ENCODE results near the gene MOGAT3.

Gene MOGAT3

DNA sequence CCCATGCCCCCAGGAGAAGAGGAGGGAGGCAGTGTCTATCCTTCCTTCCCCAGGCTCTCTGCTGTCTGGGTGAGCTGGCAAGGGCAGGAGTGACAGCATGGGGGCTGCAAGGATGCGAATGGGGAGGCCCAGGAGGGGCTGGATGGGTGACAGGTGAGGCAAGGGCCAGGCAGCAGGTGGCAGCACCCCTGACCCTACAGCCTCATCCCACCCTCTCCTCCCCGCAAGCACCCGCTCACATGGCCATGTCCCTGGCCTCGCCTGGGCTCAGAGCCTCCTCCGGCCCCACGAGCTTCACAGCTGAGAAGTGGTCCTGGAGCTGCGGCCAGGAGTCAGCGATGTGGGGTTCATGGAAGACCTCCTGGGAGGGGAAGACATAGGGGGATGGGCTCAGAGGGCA is 11.2 kb upstream of the MOGAT3 start:
- H3K4me2 ChIP-seq (ENCODE audit: low read length, poor library complexity, severe bottlenecking) = no peak overlapping the region
- WGBS = 92% methylated on average over 6 of the region's 8 CpGs
- H4K91ac ChIP-seq (ENCODE audit: low read length) = no peak overlapping the region
- H3K23ac ChIP-seq (ENCODE audit: low read length in 2 of 2) = no peak overlapping the region
- peaks cover 13% of the 10 kb centered on the region for H3K79me1 ChIP-seq (replicated peaks; ENCODE audit: low read length, poor library complexity, severe bottlenecking)
- H3K27ac ChIP-seq (ENCODE audit: low read length, poor library complexity, severe bottlenecking) = no peak overlapping the region
- peaks cover 75 to 76% of the 10 kb centered on the region in 2 experiments for H3K36me3 ChIP-seq (ENCODE audit: control insufficient read depth in 1 of 2, insufficient read depth in 2 of 2, low read depth in 1 of 2, low read length in 2 of 2)
- H3K4me1 ChIP-seq (ENCODE audit: control insufficient read depth, insufficient read depth, low read depth, low read length) = peaks cover 19% of the 10 kb centered on the region
- DNase-seq = no peak
- no peak overlapping the region for H3K9ac ChIP-seq (ENCODE audit: low read length)
- no peak overlapping the region for H2BK5ac ChIP-seq (ENCODE audit: low read depth, low read length, poor library complexity, severe bottlenecking)
- H3K27me3 ChIP-seq (ENCODE audit: control insufficient read depth in 1 of 2, insufficient read depth in 1 of 2, low read length in 2 of 2) = no peaks in the 10 kb centered on the region
- no peak overlapping the region for H2BK120ac ChIP-seq (ENCODE audit: low read depth, low read length)
- H4K8ac ChIP-seq (ENCODE audit: low read length) = no peak overlapping the region
- H3K18ac ChIP-seq (ENCODE audit: low read depth in 1 of 2, low read length in 2 of 2) = no peak overlapping the region
- H3K9me3 ChIP-seq (ENCODE audit: control insufficient read depth, low read length) = no peaks in the 10 kb centered on the region
- H2BK12ac ChIP-seq (ENCODE audit: low read length in 2 of 2) = no peak overlapping the region
- no peak overlapping the region for H3K4ac ChIP-seq (ENCODE audit: low read depth in 1 of 2, low read length in 2 of 2)
- H3K14ac ChIP-seq (ENCODE audit: low read length in 2 of 2) = no peak overlapping the region
- no peak overlapping the region for H2BK15ac ChIP-seq (ENCODE audit: low read depth, poor library complexity, severe bottlenecking)
- H2AK5ac ChIP-seq (ENCODE audit: low read length, severe bottlenecking) = no peak overlapping the region
- H2AFZ ChIP-seq (ENCODE audit: low read depth, low read length) = no peak overlapping the region
- no peak overlapping the region for H3K4me3 ChIP-seq (ENCODE audit: insufficient read depth in 1 of 2, low read depth in 1 of 2, low read length in 2 of 2)

DNA sequence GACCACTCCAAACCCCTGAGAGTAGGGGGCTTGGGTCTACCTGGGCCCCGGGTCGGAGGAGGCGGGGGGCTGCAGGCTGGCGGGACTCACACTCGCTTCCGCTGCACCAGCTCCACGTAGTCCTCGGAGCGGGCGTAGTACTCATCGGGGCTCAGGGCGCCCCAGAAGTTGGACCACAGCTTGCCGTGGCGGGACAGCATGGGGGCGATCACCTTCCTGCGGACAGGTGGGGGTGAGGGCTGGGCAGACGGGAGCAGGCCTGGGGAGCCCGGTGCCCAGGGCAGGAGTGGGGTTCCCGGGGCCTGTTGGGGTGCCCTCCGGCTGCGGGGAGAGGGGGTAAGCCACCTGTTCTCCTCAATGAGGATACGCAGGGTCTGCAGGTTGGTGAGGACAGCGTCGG is 10.7 kb upstream of the MOGAT3 start:
- Histone ChIP-seq H3K4me2 (ENCODE audit: low read length, poor library complexity, severe bottlenecking) (no peak overlapping the region), H3K36me3 (ENCODE audit: control insufficient read depth in 1 of 2, insufficient read depth in 2 of 2, low read depth in 1 of 2, low read length in 2 of 2) (peaks cover 78 to 79% of the 10 kb centered on the region in 2 experiments)
- 98% methylated on average over 24 of the region's 24 CpGs for WGBS

DNA sequence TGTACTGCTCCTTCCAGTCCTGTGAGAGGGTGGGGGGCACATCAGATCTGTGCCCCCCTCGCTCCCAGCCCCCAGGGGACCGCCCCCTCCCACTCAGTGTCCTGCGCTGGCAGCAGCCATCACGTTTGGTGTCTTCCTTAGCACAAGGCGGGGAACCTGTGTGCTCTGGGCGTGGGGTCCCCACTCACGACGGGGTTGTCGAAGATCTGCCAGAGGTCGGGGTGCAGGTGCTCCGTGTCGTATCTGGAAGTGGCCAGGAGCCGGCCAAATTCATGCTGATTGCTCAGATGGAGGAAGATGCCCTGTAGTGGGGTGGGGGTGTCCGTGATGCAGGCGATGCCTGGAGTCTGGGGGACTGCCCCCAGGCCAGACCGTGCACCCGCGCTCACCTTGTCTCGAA is 9.3 kb upstream of the MOGAT3 start:
- Histone ChIP-seq H3K18ac (ENCODE audit: low read depth in 1 of 2, low read length in 2 of 2) (no peak overlapping the region), H3K23ac (ENCODE audit: low read length in 2 of 2) (no peak overlapping the region), H3K9ac (ENCODE audit: low read length) (no peak overlapping the region), H2AFZ (ENCODE audit: low read depth, low read length) (no peak overlapping the region), H3K14ac (ENCODE audit: low read length in 2 of 2) (no peak overlapping the region), H2BK120ac (ENCODE audit: low read depth, low read length) (no peak overlapping the region), H3K79me1 (replicated peaks; ENCODE audit: low read length, poor library complexity, severe bottlenecking) (peaks cover 3% of the 10 kb centered on the region), H4K8ac (ENCODE audit: low read length) (no peak overlapping the region), H3K4ac (ENCODE audit: low read depth in 1 of 2, low read length in 2 of 2) (no peak overlapping the region), H4K91ac (ENCODE audit: low read length) (no peak overlapping the region), H3K4me3 (ENCODE audit: insufficient read depth in 1 of 2, low read depth in 1 of 2, low read length in 2 of 2) (no peak overlapping the region), H3K27me3 (ENCODE audit: control insufficient read depth in 1 of 2, insufficient read depth in 1 of 2, low read length in 2 of 2) (no peaks in the 10 kb centered on the region), H3K27ac (ENCODE audit: low read length, poor library complexity, severe bottlenecking) (no peak overlapping the region), H2BK5ac (ENCODE audit: low read depth, low read length, poor library complexity, severe bottlenecking) (no peak overlapping the region), H2BK15ac (ENCODE audit: low read depth, poor library complexity, severe bottlenecking) (no peak overlapping the region), H2AK5ac (ENCODE audit: low read length, severe bottlenecking) (no peak overlapping the region), H3K9me3 (ENCODE audit: control insufficient read depth, low read length) (no peaks in the 10 kb centered on the region), H3K36me3 (ENCODE audit: control insufficient read depth in 1 of 2, insufficient read depth in 2 of 2, low read depth in 1 of 2, low read length in 2 of 2) (peaks cover 79 to 81% of the 10 kb centered on the region in 2 experiments), H3K4me2 (ENCODE audit: low read length, poor library complexity, severe bottlenecking) (no peak overlapping the region), H3K4me1 (ENCODE audit: control insufficient read depth, insufficient read depth, low read depth, low read length) (peaks cover 14% of the 10 kb centered on the region), H2BK12ac (ENCODE audit: low read length in 2 of 2) (no peak overlapping the region)
- DNase-seq = no peak
- 97% methylated on average over 19 of the region's 19 CpGs for WGBS

More for the DNA sequence above, 10.7 kb upstream of the MOGAT3 start:
- Histone ChIP-seq H2BK5ac (ENCODE audit: low read depth, low read length, poor library complexity, severe bottlenecking) (no peak overlapping the region), H3K4me1 (ENCODE audit: control insufficient read depth, insufficient read depth, low read depth, low read length) (peaks cover 19% of the 10 kb centered on the region), H2BK15ac (ENCODE audit: low read depth, poor library complexity, severe bottlenecking) (no peak overlapping the region), H2AFZ (ENCODE audit: low read depth, low read length) (no peak overlapping the region), H3K4ac (ENCODE audit: low read depth in 1 of 2, low read length in 2 of 2) (no peak overlapping the region), H4K8ac (ENCODE audit: low read length) (no peak overlapping the region), H3K4me3 (ENCODE audit: insufficient read depth in 1 of 2, low read depth in 1 of 2, low read length in 2 of 2) (no peak overlapping the region), H3K23ac (ENCODE audit: low read length in 2 of 2) (no peak overlapping the region), H3K27ac (ENCODE audit: low read length, poor library complexity, severe bottlenecking) (no peak overlapping the region), H2BK12ac (ENCODE audit: low read length in 2 of 2) (no peak overlapping the region), H3K18ac (ENCODE audit: low read depth in 1 of 2, low read length in 2 of 2) (no peak overlapping the region), H2BK120ac (ENCODE audit: low read depth, low read length) (no peak overlapping the region), H2AK5ac (ENCODE audit: low read length, severe bottlenecking) (no peak overlapping the region), H3K79me1 (replicated peaks; ENCODE audit: low read length, poor library complexity, severe bottlenecking) (peaks cover 12% of the 10 kb centered on the region), H4K91ac (ENCODE audit: low read length) (no peak overlapping the region), H3K27me3 (ENCODE audit: control insufficient read depth in 1 of 2, insufficient read depth in 1 of 2, low read length in 2 of 2) (no peaks in the 10 kb centered on the region), H3K14ac (ENCODE audit: low read length in 2 of 2) (no peak overlapping the region), H3K9me3 (ENCODE audit: control insufficient read depth, low read length) (no peaks in the 10 kb centered on the region), H3K9ac (ENCODE audit: low read length) (no peak overlapping the region)
- DNase-seq = no peak

DNA sequence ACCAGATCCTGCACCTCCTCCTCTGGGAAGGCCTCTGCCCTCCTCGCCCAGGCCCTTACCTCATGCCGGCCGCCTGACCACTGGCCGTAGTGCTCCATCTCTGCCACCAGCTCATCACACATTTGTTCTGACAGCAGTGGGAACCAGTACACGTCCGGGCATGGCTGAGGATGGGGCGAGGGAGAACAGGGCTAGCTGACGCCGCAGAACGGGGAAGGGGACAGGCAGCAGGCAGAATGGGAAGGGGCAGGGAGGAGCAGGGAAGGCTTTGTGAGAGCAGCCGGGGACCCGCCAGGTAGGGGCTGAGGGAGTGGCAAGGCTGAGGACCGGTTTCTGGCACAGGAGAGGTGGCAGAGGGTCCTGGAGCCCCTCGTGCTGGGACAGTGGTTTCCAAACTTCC is 8.0 kb upstream of the MOGAT3 start:
- Histone ChIP-seq H3K18ac (ENCODE audit: low read depth in 1 of 2, low read length in 2 of 2) (no peak overlapping the region), H3K4me3 (ENCODE audit: insufficient read depth in 1 of 2, low read depth in 1 of 2, low read length in 2 of 2) (no peak overlapping the region), H3K14ac (ENCODE audit: low read length in 2 of 2) (no peak overlapping the region), H2AFZ (ENCODE audit: low read depth, low read length) (no peak overlapping the region), H3K4me2 (ENCODE audit: low read length, poor library complexity, severe bottlenecking) (no peak overlapping the region), H4K91ac (ENCODE audit: low read length) (no peak overlapping the region), H3K9me3 (ENCODE audit: control insufficient read depth, low read length) (no peaks in the 10 kb centered on the region), H4K8ac (ENCODE audit: low read length) (no peak overlapping the region), H2BK120ac (ENCODE audit: low read depth, low read length) (no peak overlapping the region), H3K23ac (ENCODE audit: low read length in 2 of 2) (peak overlapping the region in 1 of 2 experiments; percentile 43), H2AK5ac (ENCODE audit: low read length, severe bottlenecking) (no peak overlapping the region), H3K27me3 (ENCODE audit: control insufficient read depth in 1 of 2, insufficient read depth in 1 of 2, low read length in 2 of 2) (peaks cover under 1 to 1% of the 10 kb centered on the region in 2 experiments), H2BK5ac (ENCODE audit: low read depth, low read length, poor library complexity, severe bottlenecking) (no peak overlapping the region), H3K4ac (ENCODE audit: low read depth in 1 of 2, low read length in 2 of 2) (no peak overlapping the region), H3K79me1 (replicated peaks; ENCODE audit: low read length, poor library complexity, severe bottlenecking) (peaks cover 3% of the 10 kb centered on the region), H3K27ac (ENCODE audit: low read length, poor library complexity, severe bottlenecking) (no peak overlapping the region), H3K36me3 (ENCODE audit: control insufficient read depth in 1 of 2, insufficient read depth in 2 of 2, low read depth in 1 of 2, low read length in 2 of 2) (peaks cover 68 to 76% of the 10 kb centered on the region in 2 experiments), H2BK15ac (ENCODE audit: low read depth, poor library complexity, severe bottlenecking) (no peak overlapping the region), H3K4me1 (ENCODE audit: control insufficient read depth, insufficient read depth, low read depth, low read length) (peaks cover 10% of the 10 kb centered on the region), H2BK12ac (ENCODE audit: low read length in 2 of 2) (no peak overlapping the region), H3K9ac (ENCODE audit: low read length) (no peak overlapping the region)
- no peak for DNase-seq
- 96% methylated on average over 14 of the region's 14 CpGs for WGBS
